ENCODE measurements around the gene NR3C2. TPM values are rescaled to one million over a fixed set of nuclear protein-coding genes. Genes with fewer than 3 reads are reported as not detected.

Gene NR3C2
- polyA plus RNA-seq, 1 donor from 2014 or later: 0.06 TPM

DNA sequence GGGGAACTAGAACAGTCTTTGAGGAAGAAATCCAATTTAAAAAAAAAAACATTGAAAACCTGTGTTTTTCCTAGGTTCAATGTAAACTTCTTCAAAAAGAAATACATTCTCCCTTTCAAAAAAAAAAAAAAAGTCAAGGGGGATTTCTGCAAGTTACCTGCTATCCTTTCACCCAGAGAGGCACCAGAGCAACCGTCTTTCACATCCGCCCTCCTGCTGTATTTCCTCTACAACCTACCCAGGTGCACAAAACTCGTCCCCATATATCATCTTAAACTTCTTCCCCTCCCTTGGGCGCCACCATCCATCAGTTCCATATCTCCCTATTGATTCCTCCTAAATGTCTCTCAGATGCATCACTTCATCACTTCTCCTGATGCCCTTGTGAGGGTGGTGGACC is 74.5 kb downstream of the NR3C2 start:
- H3K9me3 ChIP-seq (ENCODE audit: low read length): no peaks in the 10 kb centered on the region

DNA sequence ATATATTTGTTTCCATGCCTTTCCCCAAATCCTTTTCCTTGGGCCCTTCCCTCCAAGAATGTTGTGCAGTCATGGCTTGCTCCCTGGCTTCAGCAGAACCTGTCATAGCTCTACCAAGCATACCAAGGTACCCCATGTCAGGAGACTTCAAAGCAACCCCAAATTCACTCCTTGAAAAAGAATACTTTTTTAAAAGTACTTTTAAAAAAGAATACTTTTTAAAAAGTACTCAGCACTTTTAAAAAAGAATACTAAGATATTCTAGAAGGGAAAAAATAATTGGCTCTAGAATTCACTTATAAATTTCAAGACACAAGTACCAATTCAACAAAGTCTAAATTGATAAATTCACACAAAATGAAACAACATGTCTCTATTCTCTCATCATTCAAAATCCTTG is 76.0 kb downstream of the NR3C2 start:
- Histone ChIP-seq H3K9me2 (ENCODE audit: insufficient read depth, low read length) (no peaks in the 10 kb centered on the region), H4K20me1 (ENCODE audit: insufficient read depth) (no peaks in the 10 kb centered on the region), H3K36me3 (ENCODE audit: insufficient read depth, low read length) (no peaks in the 10 kb centered on the region), H3K27me3 (ENCODE audit: insufficient read depth, low read depth, low read length) (no peaks in the 10 kb centered on the region), H3F3A (ENCODE audit: insufficient read depth, low read length, poor library complexity, severe bottlenecking) (no peaks in the 10 kb centered on the region), H2AFZ (ENCODE audit: low read depth, low read length) (no peak overlapping the region), H3K9me3 (ENCODE audit: low read length) (no peaks in the 10 kb centered on the region), H3K9ac (ENCODE audit: low read length) (no peak overlapping the region), H3K79me2 (replicated peaks; ENCODE audit: insufficient read depth, low read length) (no peaks in the 10 kb centered on the region), H3K4me2 (ENCODE audit: low read length) (no peak overlapping the region), H3K4me3 (ENCODE audit: low read length) (no peak overlapping the region), H3K27ac (ENCODE audit: low read length) (no peak overlapping the region)
- TF ChIP-seq EZH2 (IDR thresholded peaks at IDR 0.05; ENCODE audit: borderline replicate concordance, insufficient read depth, low read length, poor library complexity, severe bottlenecking): no peak
- TF ChIP-seq RAD21 (conservative IDR thresholded peaks at IDR 0.05): no peak
- TF ChIP-seq MXI1 (conservative IDR thresholded peaks at IDR 0.05; ENCODE audit: poor library complexity, severe bottlenecking): no peak
- TF ChIP-seq, protein P1, sequence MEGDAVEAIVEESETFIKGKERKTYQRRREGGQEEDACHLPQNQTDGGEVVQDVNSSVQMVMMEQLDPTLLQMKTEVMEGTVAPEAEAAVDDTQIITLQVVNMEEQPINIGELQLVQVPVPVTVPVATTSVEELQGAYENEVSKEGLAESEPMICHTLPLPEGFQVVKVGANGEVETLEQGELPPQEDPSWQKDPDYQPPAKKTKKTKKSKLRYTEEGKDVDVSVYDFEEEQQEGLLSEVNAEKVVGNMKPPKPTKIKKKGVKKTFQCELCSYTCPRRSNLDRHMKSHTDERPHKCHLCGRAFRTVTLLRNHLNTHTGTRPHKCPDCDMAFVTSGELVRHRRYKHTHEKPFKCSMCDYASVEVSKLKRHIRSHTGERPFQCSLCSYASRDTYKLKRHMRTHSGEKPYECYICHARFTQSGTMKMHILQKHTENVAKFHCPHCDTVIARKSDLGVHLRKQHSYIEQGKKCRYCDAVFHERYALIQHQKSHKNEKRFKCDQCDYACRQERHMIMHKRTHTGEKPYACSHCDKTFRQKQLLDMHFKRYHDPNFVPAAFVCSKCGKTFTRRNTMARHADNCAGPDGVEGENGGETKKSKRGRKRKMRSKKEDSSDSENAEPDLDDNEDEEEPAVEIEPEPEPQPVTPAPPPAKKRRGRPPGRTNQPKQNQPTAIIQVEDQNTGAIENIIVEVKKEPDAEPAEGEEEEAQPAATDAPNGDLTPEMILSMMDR (IDR thresholded peaks at IDR 0.05; ENCODE audit: poor library complexity, severe bottlenecking): no peak
- no peak for TF ChIP-seq SMC3 (conservative IDR thresholded peaks at IDR 0.05; ENCODE audit: poor library complexity)
- TF ChIP-seq EP300 (conservative IDR thresholded peaks at IDR 0.05; ENCODE audit: poor library complexity, severe bottlenecking): no peak
- TF ChIP-seq, protein P2, sequence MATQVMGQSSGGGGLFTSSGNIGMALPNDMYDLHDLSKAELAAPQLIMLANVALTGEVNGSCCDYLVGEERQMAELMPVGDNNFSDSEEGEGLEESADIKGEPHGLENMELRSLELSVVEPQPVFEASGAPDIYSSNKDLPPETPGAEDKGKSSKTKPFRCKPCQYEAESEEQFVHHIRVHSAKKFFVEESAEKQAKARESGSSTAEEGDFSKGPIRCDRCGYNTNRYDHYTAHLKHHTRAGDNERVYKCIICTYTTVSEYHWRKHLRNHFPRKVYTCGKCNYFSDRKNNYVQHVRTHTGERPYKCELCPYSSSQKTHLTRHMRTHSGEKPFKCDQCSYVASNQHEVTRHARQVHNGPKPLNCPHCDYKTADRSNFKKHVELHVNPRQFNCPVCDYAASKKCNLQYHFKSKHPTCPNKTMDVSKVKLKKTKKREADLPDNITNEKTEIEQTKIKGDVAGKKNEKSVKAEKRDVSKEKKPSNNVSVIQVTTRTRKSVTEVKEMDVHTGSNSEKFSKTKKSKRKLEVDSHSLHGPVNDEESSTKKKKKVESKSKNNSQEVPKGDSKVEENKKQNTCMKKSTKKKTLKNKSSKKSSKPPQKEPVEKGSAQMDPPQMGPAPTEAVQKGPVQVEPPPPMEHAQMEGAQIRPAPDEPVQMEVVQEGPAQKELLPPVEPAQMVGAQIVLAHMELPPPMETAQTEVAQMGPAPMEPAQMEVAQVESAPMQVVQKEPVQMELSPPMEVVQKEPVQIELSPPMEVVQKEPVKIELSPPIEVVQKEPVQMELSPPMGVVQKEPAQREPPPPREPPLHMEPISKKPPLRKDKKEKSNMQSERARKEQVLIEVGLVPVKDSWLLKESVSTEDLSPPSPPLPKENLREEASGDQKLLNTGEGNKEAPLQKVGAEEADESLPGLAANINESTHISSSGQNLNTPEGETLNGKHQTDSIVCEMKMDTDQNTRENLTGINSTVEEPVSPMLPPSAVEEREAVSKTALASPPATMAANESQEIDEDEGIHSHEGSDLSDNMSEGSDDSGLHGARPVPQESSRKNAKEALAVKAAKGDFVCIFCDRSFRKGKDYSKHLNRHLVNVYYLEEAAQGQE (IDR thresholded peaks at IDR 0.05; ENCODE audit: borderline replicate concordance): no peak
- no peak for TF ChIP-seq TAF1 (IDR thresholded peaks at IDR 0.05; ENCODE audit: low read depth)
- TF ChIP-seq POLR2AphosphoS5 (IDR thresholded peaks at IDR 0.05): no peak

More for the DNA sequence above, 74.5 kb downstream of the NR3C2 start:
- Histone ChIP-seq H4K20me1 (ENCODE audit: insufficient read depth) (no peaks in the 10 kb centered on the region), H3K4me3 (ENCODE audit: low read length) (no peak overlapping the region), H3K4me2 (ENCODE audit: low read length) (no peak overlapping the region), H2AFZ (ENCODE audit: low read depth, low read length) (no peak overlapping the region), H3K9me2 (ENCODE audit: insufficient read depth, low read length) (no peaks in the 10 kb centered on the region), H3F3A (ENCODE audit: insufficient read depth, low read length, poor library complexity, severe bottlenecking) (no peaks in the 10 kb centered on the region), H3K27ac (ENCODE audit: low read length) (no peak overlapping the region), H3K36me3 (ENCODE audit: insufficient read depth, low read length) (no peaks in the 10 kb centered on the region), H3K79me2 (replicated peaks; ENCODE audit: insufficient read depth, low read length) (no peaks in the 10 kb centered on the region), H3K9ac (ENCODE audit: low read length) (no peak overlapping the region), H3K27me3 (ENCODE audit: insufficient read depth, low read depth, low read length) (no peaks in the 10 kb centered on the region)
- TF ChIP-seq POLR2AphosphoS5 (IDR thresholded peaks at IDR 0.05) (no peak), EP300 (conservative IDR thresholded peaks at IDR 0.05; ENCODE audit: poor library complexity, severe bottlenecking) (no peak), SMC3 (conservative IDR thresholded peaks at IDR 0.05; ENCODE audit: poor library complexity) (no peak), MXI1 (conservative IDR thresholded peaks at IDR 0.05; ENCODE audit: poor library complexity, severe bottlenecking) (no peak), EZH2 (IDR thresholded peaks at IDR 0.05; ENCODE audit: borderline replicate concordance, insufficient read depth, low read length, poor library complexity, severe bottlenecking) (no peak), TAF1 (IDR thresholded peaks at IDR 0.05; ENCODE audit: low read depth) (no peak), RAD21 (conservative IDR thresholded peaks at IDR 0.05) (no peak)
- TF ChIP-seq, protein P1 (IDR thresholded peaks at IDR 0.05; ENCODE audit: poor library complexity, severe bottlenecking): no peak
- TF ChIP-seq, protein P2 (IDR thresholded peaks at IDR 0.05; ENCODE audit: borderline replicate concordance): no peak

Measured in neural cell (in vitro differentiated cells).